Measurements from ENCODE around the gene ZSCAN5A.
"Not testable (repeated sequence)": the region's sequence is repeated elsewhere in the genome, so short reads cannot be mapped to it uniquely, and the experiment has no call there.

Gene ZSCAN5A

DNA sequence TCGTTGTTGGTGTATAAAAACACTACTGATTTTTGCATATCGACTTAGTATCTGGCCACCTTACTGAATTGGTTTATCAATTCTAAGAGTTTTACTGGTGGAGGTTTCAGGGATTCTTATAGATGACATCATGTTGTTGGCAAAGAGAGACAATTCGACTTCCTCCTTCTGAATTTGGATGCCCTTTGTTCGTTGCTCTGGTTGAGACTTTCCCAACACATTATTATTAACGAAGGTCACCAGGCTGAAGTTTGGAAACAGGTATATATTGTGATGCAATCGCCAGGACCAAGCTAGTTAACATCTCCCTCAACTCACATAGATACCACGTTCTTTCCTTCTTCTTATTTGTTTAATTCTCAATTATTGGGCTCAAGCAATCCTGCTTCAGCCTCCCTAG is 115.0 kb downstream of the ZSCAN5A start:
- DNase-seq = no peak

- DNase-seq = not testable (repeated sequence)
Observed at GRCh38 chr19:56197646-56198045, 117.0 kb downstream of the ZSCAN5A start, which contains the start of gene ZSCAN5B. TSS of gene ZSCAN5B (minus strand) at chr19:56197783. CDS start at chr19:56193052, 4,731 bp downstream.

GRCh38 chr19:56193981-56194640 is 120.5 kb downstream of the ZSCAN5A start:
- DNase-seq = no peak

- DNase-seq = no peak
Observed at GRCh38 chr19:56191711-56192110, 122.9 kb downstream of the ZSCAN5A start.

DNA sequence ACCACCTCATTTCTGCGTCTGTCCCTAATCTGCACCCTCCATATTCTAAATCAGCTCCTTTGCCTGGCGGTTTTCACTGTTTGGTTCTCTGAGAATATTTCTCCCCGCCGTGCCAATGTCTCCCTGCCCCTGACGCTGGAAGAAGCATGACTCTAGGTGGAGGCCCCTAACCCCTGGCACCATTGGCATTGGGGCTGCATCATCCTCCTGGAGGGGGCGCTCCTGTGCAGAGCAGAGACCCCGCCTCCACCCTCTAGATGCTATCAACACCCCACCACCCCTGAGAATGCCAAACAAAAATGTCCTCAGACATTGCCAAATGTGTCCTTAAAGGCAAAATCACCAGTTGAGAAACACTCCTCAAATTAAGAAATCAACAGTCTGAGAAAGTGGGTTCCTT is 123.5 kb downstream of the ZSCAN5A start:
- DNase-seq = no peak

GRCh38 chr19:56189785-56190184 is 124.9 kb downstream of the ZSCAN5A start:
- DNase-seq = no peak

- DNase-seq = no peak
Observed at GRCh38 chr19:56177564-56178243, 136.9 kb downstream of the ZSCAN5A start.

GRCh38 chr19:56176881-56177280 is 137.8 kb downstream of the ZSCAN5A start:
- DNase-seq = no peak

GRCh38 chr19:56176310-56176709 is 138.3 kb downstream of the ZSCAN5A start:
- DNase-seq = not testable (repeated sequence)

- not testable (repeated sequence) for DNase-seq
Observed at GRCh38 chr19:56175861-56176307, 138.8 kb downstream of the ZSCAN5A start, which contains the start of gene GALP. TSS of gene GALP (plus strand) at chr19:56176008. CDS start at chr19:56177109, 1,101 bp downstream.

DNA sequence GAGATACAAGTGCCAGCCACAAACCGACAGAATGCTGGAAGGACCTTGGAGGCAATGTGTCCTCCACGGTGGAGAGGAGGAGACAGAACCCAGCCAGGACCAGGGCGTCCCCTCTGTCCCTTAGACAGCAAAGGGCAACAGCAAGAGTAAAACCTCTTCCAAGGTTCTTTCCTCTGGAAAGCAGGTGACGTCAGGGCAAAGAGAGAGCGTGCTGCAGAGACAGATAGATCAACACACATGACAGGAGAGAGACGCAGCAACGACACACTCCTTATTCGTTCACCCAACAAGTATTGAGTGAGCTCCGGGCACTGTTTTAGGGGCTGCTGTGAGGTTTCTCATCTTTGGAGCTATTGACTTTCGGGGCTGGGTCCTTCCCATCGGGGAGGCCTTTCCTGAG is 140.1 kb downstream of the ZSCAN5A start:
- DNase-seq = no peak

DNA sequence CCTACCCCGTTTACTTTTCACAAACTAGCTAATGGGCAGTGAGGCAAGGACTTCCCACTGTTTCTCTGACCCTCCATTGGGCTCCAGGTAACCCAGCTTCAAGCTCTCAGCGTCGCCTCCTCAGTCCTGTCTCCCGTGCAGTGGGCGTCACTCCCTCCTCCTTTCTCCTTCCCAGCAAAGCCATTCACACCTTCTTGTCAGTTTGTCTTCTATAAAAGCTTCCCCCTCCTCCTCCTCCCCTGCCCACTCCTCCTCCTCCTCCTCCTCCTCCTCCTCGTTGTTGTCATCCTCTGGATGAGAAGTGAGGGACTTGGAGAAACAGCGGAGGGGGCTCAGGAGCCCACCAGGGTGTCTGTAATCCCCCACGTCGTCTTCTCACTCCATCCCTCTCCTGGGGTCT is 140.6 kb downstream of the ZSCAN5A start:
- no peak for DNase-seq

All from activated CD8-positive, alpha-beta memory T cell treated with anti-CD3 and anti-CD28 coated beads for 24 hours (primary cell).